Measurements from ENCODE around the gene AMBRA1.

AMBRA1 gene

GRCh38 chr11:46417711-46418110, 176.1 kb downstream of the AMBRA1 start:
- Histone ChIP-seq H4K91ac (ENCODE audit: low read length) (no peak overlapping the region), H3K4ac (ENCODE audit: low read depth in 1 of 2, low read length in 2 of 2) (no peak overlapping the region), H2BK12ac (ENCODE audit: low read length in 2 of 2) (no peak overlapping the region), H3K18ac (ENCODE audit: low read depth in 1 of 2, low read length in 2 of 2) (no peak overlapping the region), H3K23ac (ENCODE audit: low read length in 2 of 2) (no peak overlapping the region), H2BK15ac (ENCODE audit: low read depth, poor library complexity, severe bottlenecking) (no peak overlapping the region), H3K14ac (ENCODE audit: low read length in 2 of 2) (no peak overlapping the region), H3K4me2 (ENCODE audit: low read length, poor library complexity, severe bottlenecking) (no peak overlapping the region), H3K79me1 (replicated peaks; ENCODE audit: low read length, poor library complexity, severe bottlenecking) (peaks cover 4% of the 10 kb centered on the region), H3K9me3 (ENCODE audit: control insufficient read depth, low read length) (no peaks in the 10 kb centered on the region), H2BK120ac (ENCODE audit: low read depth, low read length) (no peak overlapping the region), H3K27me3 (ENCODE audit: control insufficient read depth in 1 of 2, insufficient read depth in 1 of 2, low read length in 2 of 2) (no peaks in the 10 kb centered on the region), H3K27ac (ENCODE audit: low read length, poor library complexity, severe bottlenecking) (no peak overlapping the region), H4K8ac (ENCODE audit: low read length) (no peak overlapping the region), H2AFZ (ENCODE audit: low read depth, low read length) (no peak overlapping the region), H2BK5ac (ENCODE audit: low read depth, low read length, poor library complexity, severe bottlenecking) (no peak overlapping the region), H3K4me1 (ENCODE audit: control insufficient read depth, insufficient read depth, low read depth, low read length) (peaks cover 9% of the 10 kb centered on the region), H3K9ac (ENCODE audit: low read length) (no peak overlapping the region), H3K36me3 (ENCODE audit: control insufficient read depth in 1 of 2, insufficient read depth in 2 of 2, low read depth in 1 of 2, low read length in 2 of 2) (peaks cover 41 to 83% of the 10 kb centered on the region in 2 experiments), H3K4me3 (ENCODE audit: insufficient read depth in 1 of 2, low read depth in 1 of 2, low read length in 2 of 2) (no peak overlapping the region), H2AK5ac (ENCODE audit: low read length, severe bottlenecking) (no peak overlapping the region)
- WGBS: 96% methylated on average over 7 of the region's 7 CpGs
- DNase-seq: no peak

GRCh38 chr11:46414879-46415278, 178.9 kb downstream of the AMBRA1 start:
- Histone ChIP-seq H3K27me3 (ENCODE audit: control insufficient read depth in 1 of 2, insufficient read depth in 1 of 2, low read length in 2 of 2) (no peaks in the 10 kb centered on the region), H3K23ac (ENCODE audit: low read length in 2 of 2) (no peak overlapping the region), H3K27ac (ENCODE audit: low read length, poor library complexity, severe bottlenecking) (no peak overlapping the region), H3K4me3 (ENCODE audit: insufficient read depth in 1 of 2, low read depth in 1 of 2, low read length in 2 of 2) (no peak overlapping the region), H3K4me2 (ENCODE audit: low read length, poor library complexity, severe bottlenecking) (no peak overlapping the region), H4K8ac (ENCODE audit: low read length) (no peak overlapping the region), H3K14ac (ENCODE audit: low read length in 2 of 2) (no peak overlapping the region), H3K18ac (ENCODE audit: low read depth in 1 of 2, low read length in 2 of 2) (no peak overlapping the region), H4K91ac (ENCODE audit: low read length) (no peak overlapping the region), H3K36me3 (ENCODE audit: control insufficient read depth in 1 of 2, insufficient read depth in 2 of 2, low read depth in 1 of 2, low read length in 2 of 2) (peaks cover 33 to 70% of the 10 kb centered on the region in 2 experiments), H2AK5ac (ENCODE audit: low read length, severe bottlenecking) (no peak overlapping the region), H2BK5ac (ENCODE audit: low read depth, low read length, poor library complexity, severe bottlenecking) (no peak overlapping the region), H3K79me1 (replicated peaks; ENCODE audit: low read length, poor library complexity, severe bottlenecking) (peaks cover 1% of the 10 kb centered on the region), H3K9ac (ENCODE audit: low read length) (no peak overlapping the region), H2BK120ac (ENCODE audit: low read depth, low read length) (no peak overlapping the region), H3K9me3 (ENCODE audit: control insufficient read depth, low read length) (no peaks in the 10 kb centered on the region), H2AFZ (ENCODE audit: low read depth, low read length) (no peak overlapping the region), H2BK15ac (ENCODE audit: low read depth, poor library complexity, severe bottlenecking) (no peak overlapping the region), H2BK12ac (ENCODE audit: low read length in 2 of 2) (no peak overlapping the region), H3K4me1 (ENCODE audit: control insufficient read depth, insufficient read depth, low read depth, low read length) (peaks cover 9% of the 10 kb centered on the region), H3K4ac (ENCODE audit: low read depth in 1 of 2, low read length in 2 of 2) (no peak overlapping the region)
- DNase-seq: no peak
- 65% methylated on average over 3 of the region's 3 CpGs for WGBS

GRCh38 chr11:46414466-46414796, 179.4 kb downstream of the AMBRA1 start:
- no peak overlapping the region for H2BK5ac ChIP-seq (ENCODE audit: low read depth, low read length, poor library complexity, severe bottlenecking)
- no peak for DNase-seq

GRCh38 chr11:46413760-46414465, 179.9 kb downstream of the AMBRA1 start:
- H3K4me2 ChIP-seq (ENCODE audit: low read length, poor library complexity, severe bottlenecking): no peak overlapping the region
- peaks cover 9% of the 10 kb centered on the region for H3K4me1 ChIP-seq (ENCODE audit: control insufficient read depth, insufficient read depth, low read depth, low read length)
- H3K18ac ChIP-seq (ENCODE audit: low read depth in 1 of 2, low read length in 2 of 2): no peak overlapping the region
- H2AFZ ChIP-seq (ENCODE audit: low read depth, low read length): no peak overlapping the region
- H2BK5ac ChIP-seq (ENCODE audit: low read depth, low read length, poor library complexity, severe bottlenecking): no peak overlapping the region
- no peaks in the 10 kb centered on the region for H3K27me3 ChIP-seq (ENCODE audit: control insufficient read depth in 1 of 2, insufficient read depth in 1 of 2, low read length in 2 of 2)
- no peak overlapping the region for H2AK5ac ChIP-seq (ENCODE audit: low read length, severe bottlenecking)
- H3K14ac ChIP-seq (ENCODE audit: low read length in 2 of 2): no peak overlapping the region
- H3K4ac ChIP-seq (ENCODE audit: low read depth in 1 of 2, low read length in 2 of 2): no peak overlapping the region
- no peak overlapping the region for H3K4me3 ChIP-seq (ENCODE audit: insufficient read depth in 1 of 2, low read depth in 1 of 2, low read length in 2 of 2)
- peaks cover 1% of the 10 kb centered on the region for H3K79me1 ChIP-seq (replicated peaks; ENCODE audit: low read length, poor library complexity, severe bottlenecking)
- no peaks in the 10 kb centered on the region for H3K9me3 ChIP-seq (ENCODE audit: control insufficient read depth, low read length)
- DNase-seq: no peak
- no peak overlapping the region for H3K9ac ChIP-seq (ENCODE audit: low read length)
- no peak overlapping the region for H4K8ac ChIP-seq (ENCODE audit: low read length)
- H4K91ac ChIP-seq (ENCODE audit: low read length): no peak overlapping the region
- no peak overlapping the region for H3K23ac ChIP-seq (ENCODE audit: low read length in 2 of 2)
- peaks cover 38 to 69% of the 10 kb centered on the region in 2 experiments for H3K36me3 ChIP-seq (ENCODE audit: control insufficient read depth in 1 of 2, insufficient read depth in 2 of 2, low read depth in 1 of 2, low read length in 2 of 2)
- no peak overlapping the region for H2BK120ac ChIP-seq (ENCODE audit: low read depth, low read length)
- 99% methylated on average over 8 of the region's 9 CpGs for WGBS
- no peak overlapping the region for H2BK12ac ChIP-seq (ENCODE audit: low read length in 2 of 2)
- peak overlapping the region; percentile 33 for H2BK15ac ChIP-seq (ENCODE audit: low read depth, poor library complexity, severe bottlenecking)
- H3K27ac ChIP-seq (ENCODE audit: low read length, poor library complexity, severe bottlenecking): no peak overlapping the region

More at GRCh38 chr11:46414466-46414796, 179.4 kb downstream of the AMBRA1 start:
- Histone ChIP-seq H3K18ac (ENCODE audit: low read depth in 1 of 2, low read length in 2 of 2) (no peak overlapping the region), H2AK5ac (ENCODE audit: low read length, severe bottlenecking) (no peak overlapping the region), H3K4me3 (ENCODE audit: insufficient read depth in 1 of 2, low read depth in 1 of 2, low read length in 2 of 2) (no peak overlapping the region), H3K79me1 (replicated peaks; ENCODE audit: low read length, poor library complexity, severe bottlenecking) (peaks cover 1% of the 10 kb centered on the region), H3K9ac (ENCODE audit: low read length) (no peak overlapping the region), H3K23ac (ENCODE audit: low read length in 2 of 2) (no peak overlapping the region), H3K27me3 (ENCODE audit: control insufficient read depth in 1 of 2, insufficient read depth in 1 of 2, low read length in 2 of 2) (no peaks in the 10 kb centered on the region), H2BK15ac (ENCODE audit: low read depth, poor library complexity, severe bottlenecking) (no peak overlapping the region), H3K4ac (ENCODE audit: low read depth in 1 of 2, low read length in 2 of 2) (no peak overlapping the region), H3K14ac (ENCODE audit: low read length in 2 of 2) (no peak overlapping the region), H4K91ac (ENCODE audit: low read length) (no peak overlapping the region), H4K8ac (ENCODE audit: low read length) (no peak overlapping the region), H3K4me1 (ENCODE audit: control insufficient read depth, insufficient read depth, low read depth, low read length) (peaks cover 9% of the 10 kb centered on the region), H3K36me3 (ENCODE audit: control insufficient read depth in 1 of 2, insufficient read depth in 2 of 2, low read depth in 1 of 2, low read length in 2 of 2) (peaks cover 35 to 71% of the 10 kb centered on the region in 2 experiments), H3K4me2 (ENCODE audit: low read length, poor library complexity, severe bottlenecking) (no peak overlapping the region), H2AFZ (ENCODE audit: low read depth, low read length) (no peak overlapping the region), H3K27ac (ENCODE audit: low read length, poor library complexity, severe bottlenecking) (no peak overlapping the region), H2BK12ac (ENCODE audit: low read length in 2 of 2) (no peak overlapping the region), H2BK120ac (ENCODE audit: low read depth, low read length) (no peak overlapping the region), H3K9me3 (ENCODE audit: control insufficient read depth, low read length) (no peaks in the 10 kb centered on the region)
- WGBS: 92% methylated on average over 4 of the region's 5 CpGs
